Skeletal muscle satellite cell (primary cell): ENCODE data around the gene C1QL1.

ENCODE experiments used
- H3K27me3 ChIP-seq: 2 replicates; pipeline ENCODE4 v1.7.0; 2013; ENCODE audit warnings: low read length; ENCODE audit not compliant: control insufficient read depth, insufficient read depth
- H3K36me3 ChIP-seq: 2 replicates; pipeline ENCODE4 v1.7.0; 2013; ENCODE audit warnings: mild to moderate bottlenecking, control low read depth, low read length; ENCODE audit not compliant: insufficient read depth
- H3K4me1 ChIP-seq: 2 replicates; pipeline ENCODE4 v1.7.0; 2013; ENCODE audit warnings: low read length; ENCODE audit not compliant: control insufficient read depth, insufficient read depth
- H3K4me2 ChIP-seq: 2 replicates; pipeline ENCODE4 v1.7.0; 2013; ENCODE audit warnings: mild to moderate bottlenecking, low read length
- H3K4me3 ChIP-seq: 2 replicates; pipeline ENCODE4 v1.7.0; 2013; ENCODE audit warnings: low read length
- H3K9ac ChIP-seq: 2 replicates; pipeline ENCODE4 v1.7.0; 2013; ENCODE audit warnings: mild to moderate bottlenecking, low read depth, low read length, moderate library complexity
- H3K9me3 ChIP-seq: replicated peaks from 2 replicates; pipeline ENCODE4 v1.7.0; 2013; ENCODE audit warnings: mild to moderate bottlenecking, control low read depth, low read length

C1QL1 gene

DNA sequence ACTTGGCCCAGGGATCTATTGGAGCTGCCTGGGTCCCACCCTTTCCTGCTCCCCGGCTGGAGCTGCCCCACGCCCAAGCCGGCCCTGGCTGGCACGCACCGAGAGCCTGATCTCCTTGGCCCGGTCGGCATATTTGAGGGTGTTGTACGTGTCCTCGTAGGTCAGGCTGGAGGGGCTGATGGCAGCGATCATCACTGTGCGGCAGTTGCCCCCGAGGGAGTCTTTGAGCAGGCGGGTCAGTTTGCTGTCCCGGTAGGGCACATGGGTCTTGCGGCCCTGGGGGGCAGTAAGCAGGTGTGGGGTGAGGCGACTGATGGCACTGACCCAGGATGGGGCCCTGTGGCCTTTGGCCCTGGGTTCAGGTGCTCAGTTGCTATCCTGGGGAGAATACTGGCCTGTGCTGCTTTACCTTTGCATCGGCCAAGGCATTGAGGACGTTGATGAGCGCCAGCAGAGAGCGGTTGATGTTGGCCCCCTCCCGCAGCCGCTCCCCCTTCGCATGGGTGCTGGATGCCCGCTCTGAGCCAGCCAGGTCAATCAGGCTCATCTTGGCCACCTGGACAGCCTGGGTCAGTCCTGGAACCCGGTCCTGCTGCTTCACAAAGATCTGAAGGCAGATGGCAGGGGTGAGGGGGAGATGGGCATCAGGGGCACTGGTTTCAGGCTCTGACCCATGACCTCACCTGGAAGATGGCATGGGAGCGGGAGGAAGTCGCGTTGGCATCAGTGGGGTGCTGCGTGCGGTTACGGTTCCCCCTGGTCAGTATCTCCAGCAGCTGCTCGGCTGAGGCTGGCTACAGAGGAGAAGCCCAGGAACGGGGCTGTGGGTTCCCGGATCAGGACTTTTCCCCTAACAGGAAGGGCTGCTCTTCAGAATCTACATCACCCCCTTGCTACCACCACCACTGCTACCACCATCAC lies 34.0 kb downstream of the C1QL1 start:
- Histone ChIP-seq H3K9ac (no peak overlapping the region), H3K4me2 (no peak overlapping the region), H3K27me3 (no peaks in the 10 kb centered on the region), H3K4me1 (no peaks in the 10 kb centered on the region), H3K36me3 (peaks cover 52% of the 10 kb centered on the region), H3K9me3 (no peaks in the 10 kb centered on the region), H3K4me3 (no peak overlapping the region)

DNA sequence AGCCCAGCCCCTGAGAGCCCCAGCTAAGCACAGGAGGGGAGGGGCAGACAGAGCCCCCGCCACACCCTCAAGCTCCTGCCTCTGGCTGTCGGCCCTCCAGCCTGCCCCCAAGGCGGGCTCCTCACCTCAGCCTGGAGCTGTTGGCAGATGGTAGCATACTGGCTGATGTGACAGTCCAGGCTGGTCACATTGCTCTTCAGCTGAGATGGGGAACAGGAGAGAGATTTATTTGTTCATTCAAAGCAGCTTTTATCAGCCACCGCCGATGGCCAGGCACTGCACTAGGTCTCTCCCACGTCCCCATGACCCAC lies 35.4 kb downstream of the C1QL1 start:
- H3K9me3 ChIP-seq: no peaks in the 10 kb centered on the region
- peaks cover 53% of the 10 kb centered on the region for H3K36me3 ChIP-seq
- no peak overlapping the region for H3K9ac ChIP-seq
- H3K4me3 ChIP-seq: no peak overlapping the region
- no peaks in the 10 kb centered on the region for H3K4me1 ChIP-seq
- no peak overlapping the region for H3K4me2 ChIP-seq
- no peaks in the 10 kb centered on the region for H3K27me3 ChIP-seq

DNA sequence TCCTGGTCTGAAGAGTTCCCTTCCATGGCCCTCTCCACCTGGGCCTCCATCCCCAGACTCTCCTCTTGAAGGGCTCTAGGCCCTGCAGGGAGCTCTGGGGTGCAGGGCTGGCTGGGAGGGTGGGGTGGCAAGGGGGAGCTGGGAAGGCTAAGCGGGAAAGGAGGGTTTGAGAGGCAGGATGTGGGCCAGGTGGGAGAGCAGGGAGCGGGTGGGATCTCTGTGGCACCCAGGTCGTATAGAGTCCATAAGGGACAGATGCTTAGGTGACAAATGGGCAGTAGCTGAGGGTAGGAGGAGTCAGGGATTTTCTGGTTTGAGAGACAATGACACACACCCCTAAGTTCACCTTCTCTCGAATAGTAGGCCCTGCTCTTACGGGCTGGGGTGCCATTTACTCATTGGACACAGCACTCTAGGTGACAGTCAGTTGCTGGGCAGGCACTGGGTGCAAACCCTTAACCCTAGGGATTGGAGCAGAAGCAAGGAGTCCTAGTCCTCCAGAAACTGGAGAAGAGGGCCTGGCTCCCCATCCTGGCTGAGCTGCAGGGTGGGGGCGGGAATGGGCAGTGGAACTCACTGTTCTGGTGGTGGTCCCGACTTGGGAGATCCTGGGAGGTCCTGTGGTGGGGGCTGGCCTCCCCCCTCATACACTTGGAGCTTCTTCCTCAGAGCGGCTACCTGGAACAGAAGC lies 35.9 kb downstream of the C1QL1 start:
- H3K4me2 ChIP-seq: no peak overlapping the region
- no peak overlapping the region for H3K9ac ChIP-seq
- no peaks in the 10 kb centered on the region for H3K4me1 ChIP-seq
- H3K27me3 ChIP-seq: no peaks in the 10 kb centered on the region
- peaks cover 55% of the 10 kb centered on the region for H3K36me3 ChIP-seq
- no peaks in the 10 kb centered on the region for H3K9me3 ChIP-seq
- no peak overlapping the region for H3K4me3 ChIP-seq

DNA sequence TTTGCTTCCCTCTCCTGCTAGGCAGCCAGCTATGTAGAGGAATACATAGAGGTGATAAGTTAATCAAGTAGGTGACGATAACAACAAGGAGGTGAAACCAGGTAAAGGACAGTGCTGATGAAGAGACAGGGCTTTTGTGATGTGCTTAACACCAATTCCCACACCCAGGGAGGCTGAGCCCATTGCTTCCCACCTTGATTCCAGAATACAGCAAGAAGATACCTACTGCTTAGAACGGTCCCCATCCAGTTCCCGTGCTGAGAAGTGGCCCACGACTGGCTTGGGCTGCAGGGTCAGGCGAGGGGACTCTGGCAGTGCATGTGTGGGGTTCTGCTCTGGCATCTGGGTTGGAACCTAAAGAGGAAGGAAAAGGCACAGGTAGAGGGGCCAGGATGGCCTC lies 36.7 kb downstream of the C1QL1 start:
- H3K4me2 ChIP-seq: no peak overlapping the region

DNA sequence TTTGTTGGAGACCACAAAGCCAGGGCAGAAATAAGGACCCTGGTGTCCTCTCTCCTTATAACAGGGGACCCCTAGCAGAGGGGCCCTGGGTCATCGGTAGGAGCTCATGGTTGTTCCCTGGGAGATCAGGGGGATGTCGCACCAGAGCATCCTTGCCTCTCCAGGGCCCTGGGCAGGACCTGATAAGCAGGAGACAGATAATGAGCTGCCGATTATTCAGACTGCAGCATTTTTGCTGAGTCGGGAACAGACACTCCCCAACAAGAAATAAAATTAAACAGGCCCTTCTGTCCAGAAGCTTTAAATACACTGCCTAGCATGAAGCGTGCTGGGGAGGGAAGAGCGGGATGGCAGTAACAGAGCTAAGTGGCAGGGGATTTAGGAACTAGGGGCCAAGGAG lies 37.4 kb downstream of the C1QL1 start:
- no peaks in the 10 kb centered on the region for H3K4me1 ChIP-seq
- no peaks in the 10 kb centered on the region for H3K27me3 ChIP-seq
- peaks cover 60% of the 10 kb centered on the region for H3K36me3 ChIP-seq
- no peak overlapping the region for H3K4me2 ChIP-seq
- no peaks in the 10 kb centered on the region for H3K9me3 ChIP-seq
- no peak overlapping the region for H3K4me3 ChIP-seq
- H3K9ac ChIP-seq: no peak overlapping the region

More for the DNA sequence above, 36.7 kb downstream of the C1QL1 start:
- peaks cover 56% of the 10 kb centered on the region for H3K36me3 ChIP-seq
- H3K9me3 ChIP-seq: no peaks in the 10 kb centered on the region
- no peaks in the 10 kb centered on the region for H3K27me3 ChIP-seq
- no peak overlapping the region for H3K4me3 ChIP-seq
- H3K4me1 ChIP-seq: no peaks in the 10 kb centered on the region
- H3K9ac ChIP-seq: no peak overlapping the region

DNA sequence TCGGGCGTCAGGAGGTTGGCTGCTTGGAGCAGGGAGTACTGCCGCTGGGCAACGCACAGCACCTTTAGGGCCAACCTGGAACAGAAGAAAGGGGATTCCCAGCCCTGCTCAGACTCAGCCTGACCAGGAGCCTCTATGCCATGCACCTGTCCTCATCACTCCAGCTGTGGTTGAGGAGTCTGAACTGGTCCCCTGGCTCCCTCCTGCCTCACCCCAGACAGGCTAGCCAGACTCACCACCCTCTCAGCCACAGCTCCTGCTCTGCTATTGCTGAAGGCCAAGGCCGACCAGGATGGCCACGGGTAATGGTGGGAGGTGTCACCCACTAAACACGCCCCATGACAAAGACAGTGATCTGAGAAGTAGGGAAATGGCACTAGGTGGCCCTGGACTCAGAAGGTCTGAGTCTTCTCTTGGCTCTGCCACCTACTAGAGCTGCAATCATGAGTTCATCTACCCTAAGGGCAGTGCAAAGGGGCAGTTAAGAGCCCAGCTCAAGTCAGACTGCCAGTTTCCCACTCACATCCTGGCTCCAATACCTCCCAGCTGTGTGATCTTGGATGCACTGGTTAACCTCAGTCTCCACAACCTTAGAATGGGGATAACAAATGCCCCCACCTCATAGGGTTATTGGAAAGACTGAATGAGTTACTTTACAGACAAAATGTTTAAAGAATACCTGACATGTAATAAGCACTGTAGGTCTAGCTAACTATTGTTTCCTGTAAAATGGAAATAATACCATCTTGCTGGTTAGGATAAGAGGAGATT lies 39.0 kb downstream of the C1QL1 start:
- H3K4me3 ChIP-seq: no peak overlapping the region
- no peaks in the 10 kb centered on the region for H3K9me3 ChIP-seq
- H3K4me1 ChIP-seq: no peaks in the 10 kb centered on the region
- H3K9ac ChIP-seq: no peak overlapping the region
- H3K36me3 ChIP-seq: peaks cover 48% of the 10 kb centered on the region
- no peaks in the 10 kb centered on the region for H3K27me3 ChIP-seq
- no peak overlapping the region for H3K4me2 ChIP-seq

DNA sequence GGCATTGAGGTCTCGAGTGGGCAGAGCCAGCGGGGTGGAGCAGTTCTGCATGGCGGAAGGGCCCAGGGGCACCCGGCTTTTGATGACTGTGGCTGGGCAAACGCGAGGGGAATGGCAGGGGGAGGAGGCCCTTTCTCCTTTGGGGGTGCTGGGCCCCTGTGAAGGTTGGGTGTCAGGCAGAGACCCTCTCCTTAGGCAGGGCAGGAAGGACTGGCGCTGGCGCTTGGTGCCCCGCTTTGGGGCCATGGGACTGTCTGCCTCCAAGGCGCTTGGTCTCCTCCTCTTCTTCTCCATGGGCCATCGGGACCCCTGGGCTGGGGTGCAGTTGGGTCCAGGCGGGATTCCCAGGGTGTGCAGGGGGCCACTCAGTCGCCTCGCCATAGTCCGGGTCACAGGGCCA lies 40.0 kb downstream of the C1QL1 start:
- Histone ChIP-seq H3K4me3 (no peak overlapping the region), H3K4me1 (no peaks in the 10 kb centered on the region), H3K9ac (no peak overlapping the region), H3K27me3 (no peaks in the 10 kb centered on the region), H3K36me3 (peaks cover 43% of the 10 kb centered on the region), H3K9me3 (no peaks in the 10 kb centered on the region), H3K4me2 (no peak overlapping the region)

DNA sequence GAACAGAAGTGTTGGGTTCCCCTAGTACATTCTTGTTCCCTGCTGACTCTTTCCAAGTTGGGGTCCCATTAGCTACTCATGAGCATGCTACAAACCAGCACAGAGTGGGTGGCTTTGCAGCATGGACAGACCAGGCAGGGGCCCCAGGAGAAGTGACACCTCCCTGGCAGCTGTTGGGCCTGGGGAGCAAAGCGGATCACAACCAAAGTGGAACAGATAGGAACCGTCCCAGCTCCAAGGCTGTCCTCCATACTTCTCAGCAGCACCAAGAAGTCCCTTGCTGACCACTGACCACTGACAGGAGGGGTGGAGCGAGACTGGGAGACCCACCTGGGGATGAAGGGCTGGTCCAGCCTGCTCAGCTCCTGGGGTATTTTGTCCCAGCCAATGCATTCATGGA lies 40.4 kb downstream of the C1QL1 start:
- no peak overlapping the region for H3K4me2 ChIP-seq
- H3K36me3 ChIP-seq: peaks cover 39% of the 10 kb centered on the region

DNA sequence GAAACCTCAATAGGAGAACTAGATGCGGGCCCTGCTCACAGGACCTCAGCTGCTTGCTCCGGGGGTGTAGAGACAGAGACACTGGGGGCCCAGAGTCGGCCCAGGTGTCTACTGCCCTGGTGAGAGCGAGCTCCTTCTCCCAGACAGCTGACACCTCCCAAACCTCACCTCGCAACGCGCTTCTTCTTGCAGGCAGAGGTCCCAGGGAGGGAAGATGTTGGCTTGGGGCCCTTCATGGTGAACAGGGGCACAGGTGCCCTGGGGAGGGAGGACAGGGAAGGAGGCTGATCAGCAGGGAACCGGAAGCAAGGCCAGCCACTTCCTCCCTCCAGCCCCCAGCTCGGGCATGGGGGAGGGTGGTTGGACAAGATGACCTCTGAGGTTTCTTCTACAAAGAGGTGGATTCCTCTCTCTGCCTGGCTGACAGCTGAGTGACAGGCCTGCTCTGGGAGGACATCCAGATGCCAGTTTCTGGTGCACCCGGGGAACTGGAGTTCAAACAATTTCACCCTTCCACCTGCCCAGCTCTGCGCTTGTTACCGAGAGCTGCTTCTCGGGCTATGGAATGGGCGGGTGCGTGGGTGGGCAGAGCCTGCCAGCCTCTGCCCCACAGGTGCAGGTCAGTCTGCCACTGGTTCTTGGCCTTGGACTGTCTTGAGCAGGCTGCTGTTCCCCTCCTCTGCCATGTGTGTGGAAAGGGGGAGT lies 41.1 kb downstream of the C1QL1 start:
- Histone ChIP-seq H3K27me3 (no peaks in the 10 kb centered on the region), H3K9ac (no peak overlapping the region), H3K36me3 (peaks cover 32% of the 10 kb centered on the region), H3K9me3 (no peaks in the 10 kb centered on the region), H3K4me2 (no peak overlapping the region), H3K4me1 (no peaks in the 10 kb centered on the region), H3K4me3 (no peak overlapping the region)

More for the DNA sequence above, 40.4 kb downstream of the C1QL1 start:
- Histone ChIP-seq H3K4me3 (no peak overlapping the region), H3K9me3 (no peaks in the 10 kb centered on the region), H3K9ac (no peak overlapping the region), H3K4me1 (no peaks in the 10 kb centered on the region), H3K27me3 (no peaks in the 10 kb centered on the region)

DNA sequence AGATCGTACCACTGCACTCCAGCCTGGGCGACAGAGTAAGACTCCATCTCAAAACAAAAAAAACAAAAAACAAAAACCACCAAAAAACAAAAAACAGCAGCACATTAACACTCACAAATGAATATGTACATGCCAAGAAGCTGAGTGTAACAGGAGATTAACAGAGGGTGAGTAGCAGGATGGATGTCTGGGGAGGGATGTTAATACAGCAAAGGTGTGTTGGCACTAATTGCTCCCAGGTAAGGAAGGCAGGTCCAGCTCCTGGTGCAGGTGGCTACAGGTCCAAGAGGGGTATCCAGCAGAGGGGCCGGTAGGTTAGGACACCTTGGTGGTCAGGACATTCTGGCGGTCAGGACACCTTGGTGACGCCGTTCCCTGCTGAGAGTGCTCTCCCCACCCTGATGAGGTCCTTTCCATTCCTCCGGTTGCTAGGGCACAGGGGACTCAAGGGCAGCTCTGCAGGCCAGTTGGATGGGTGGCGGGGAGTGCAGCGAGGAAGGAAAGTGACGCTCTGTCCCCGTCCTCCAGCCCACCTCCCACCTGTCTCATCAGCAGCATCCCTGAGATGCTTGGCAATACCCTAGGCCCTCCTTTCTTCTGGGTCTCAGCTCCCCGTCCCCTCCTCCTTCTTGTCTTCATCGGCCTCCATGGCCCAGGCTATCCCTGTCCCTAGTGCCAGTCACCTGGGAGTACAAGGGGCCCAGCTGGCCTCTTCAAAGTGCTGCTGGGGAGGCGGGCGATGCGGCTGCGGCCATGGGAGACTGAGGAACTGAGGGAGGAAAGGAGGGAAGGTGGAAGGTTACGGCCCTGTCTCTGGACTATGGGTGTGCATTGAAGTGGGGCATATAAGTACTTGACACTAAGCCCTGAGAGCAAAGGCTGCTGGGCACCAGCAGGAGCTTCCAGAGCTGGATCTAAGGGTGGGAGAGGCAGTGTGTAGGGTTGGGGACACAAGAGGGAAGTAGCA lies 42.1 kb downstream of the C1QL1 start:
- Histone ChIP-seq H3K36me3 (peaks cover 23% of the 10 kb centered on the region), H3K9me3 (no peaks in the 10 kb centered on the region), H3K4me1 (no peaks in the 10 kb centered on the region)

More for the DNA sequence above, 42.1 kb downstream of the C1QL1 start:
- no peak overlapping the region for H3K4me3 ChIP-seq
- H3K27me3 ChIP-seq: no peaks in the 10 kb centered on the region
- H3K9ac ChIP-seq: no peak overlapping the region
- H3K4me2 ChIP-seq: no peak overlapping the region
